KMS-11 (cell line): ENCODE data around the gene IGFLR1.

Source experiments
- H2AFZ ChIP-seq: fragments of 200-600 bp; sonication (generic); 2 replicates; pipeline ENCODE4 v1.6.1; 2016; ENCODE audit warnings: antibody characterized with exemption, mixed run types, low read depth
- H3K27ac ChIP-seq: fragments of 200-600 bp; sonication (generic); 2 replicates; pipeline ENCODE4 v1.6.1; 2016; ENCODE audit warnings: mild to moderate bottlenecking, mixed run types
- H3K27me3 ChIP-seq: fragments of 200-600 bp; sonication (generic); 2 replicates; pipeline ENCODE4 v1.6.1; 2017; ENCODE audit warnings: mild to moderate bottlenecking, low read depth, mixed run types, moderate library complexity; ENCODE audit not compliant: insufficient read depth
- H3K36me3 ChIP-seq: fragments of 200-600 bp; sonication (generic); 2 replicates; pipeline ENCODE4 v1.6.1; 2017; ENCODE audit warnings: mild to moderate bottlenecking, mixed run types; ENCODE audit not compliant: insufficient read depth
- H3K4me1 ChIP-seq: fragments of 200-600 bp; sonication (generic); 2 replicates; pipeline ENCODE4 v1.6.1; 2016; ENCODE audit warnings: mild to moderate bottlenecking, low read depth, mixed run types; ENCODE audit not compliant: poor library complexity, severe bottlenecking
- H3K4me2 ChIP-seq: fragments of 200-600 bp; sonication (generic); 2 replicates; pipeline ENCODE4 v1.7.0; 2016; ENCODE audit warnings: mild to moderate bottlenecking, mixed run types
- H3K4me3 ChIP-seq: fragments of 200-600 bp; sonication (generic); IDR thresholded peaks from 2 replicates; pipeline ENCODE4 v1.6.1; 2017; ENCODE audit warnings: low read depth, low read length, mixed read lengths; ENCODE audit not compliant: insufficient read depth
- H3K79me2 ChIP-seq: fragments of 200-600 bp; sonication (generic); 2 replicates; pipeline ENCODE4 v1.6.1; 2016; ENCODE audit warnings: low read depth, mixed run types; ENCODE audit not compliant: insufficient read depth
- H3K9ac ChIP-seq: fragments of 200-600 bp; sonication (generic); 2 replicates; pipeline ENCODE4 v1.6.1; 2016; ENCODE audit warnings: mild to moderate bottlenecking, mixed run types
- H4K20me1 ChIP-seq: fragments of 200-600 bp; sonication (generic); 2 replicates; pipeline ENCODE4 v1.6.1; 2016; ENCODE audit warnings: mild to moderate bottlenecking, mixed run types; ENCODE audit not compliant: insufficient read depth
- TF ChIP-seq, protein P1 (sequence below): fragments of 200-600 bp; sonication (generic); conservative IDR thresholded peaks from 2 replicates; pipeline ENCODE4 v1.6.1; 2017; ENCODE audit warnings: low read depth, mild to moderate bottlenecking, antibody characterized with exemption, low read length, moderate library complexity, mixed read lengths

Gene IGFLR1

DNA sequence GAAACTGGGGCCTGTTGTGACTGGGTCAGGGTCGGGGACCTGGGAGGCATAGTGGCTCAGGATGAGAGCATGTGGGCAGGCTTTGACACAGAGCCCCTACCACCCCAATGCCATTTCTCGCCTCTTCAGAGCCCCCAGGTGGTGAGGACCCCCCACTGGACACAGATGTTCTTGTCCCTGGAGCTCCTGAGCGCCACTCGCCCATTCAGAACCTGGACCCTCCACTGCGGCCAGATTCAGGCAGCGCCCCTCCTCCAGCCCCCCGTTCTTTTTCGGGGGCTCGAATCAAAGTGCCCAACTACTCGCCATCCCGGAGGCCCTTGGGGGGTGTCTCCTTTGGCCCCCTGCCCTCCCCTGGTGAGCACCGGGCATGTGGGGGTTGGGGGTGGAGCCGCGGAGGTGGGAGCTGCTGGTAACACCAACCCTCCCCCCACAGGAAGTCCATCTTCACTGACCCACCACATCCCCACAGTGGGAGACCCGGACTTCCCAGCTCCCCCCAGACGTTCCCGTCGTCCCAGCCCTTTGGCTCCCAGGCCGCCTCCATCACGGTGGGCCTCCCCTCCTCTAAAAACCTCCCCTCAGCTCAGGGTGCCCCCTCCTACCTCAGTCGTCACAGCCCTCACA is 10.4 kb downstream of the IGFLR1 start:
- Histone ChIP-seq H3K4me3 (no peak overlapping the region), H4K20me1 (no peaks in the 10 kb centered on the region), H2AFZ (no peak overlapping the region), H3K79me2 (no peaks in the 10 kb centered on the region), H3K4me2 (no peak overlapping the region), H3K36me3 (0 out of 2 replicates have a peak, but pooled peaks cover 5% of the 10 kb centered on the region), H3K27ac (no peak overlapping the region), H3K9ac (no peak overlapping the region), H3K4me1 (peaks cover 1% of the 10 kb centered on the region), H3K27me3 (no peaks in the 10 kb centered on the region)
- TF ChIP-seq, protein P1, sequence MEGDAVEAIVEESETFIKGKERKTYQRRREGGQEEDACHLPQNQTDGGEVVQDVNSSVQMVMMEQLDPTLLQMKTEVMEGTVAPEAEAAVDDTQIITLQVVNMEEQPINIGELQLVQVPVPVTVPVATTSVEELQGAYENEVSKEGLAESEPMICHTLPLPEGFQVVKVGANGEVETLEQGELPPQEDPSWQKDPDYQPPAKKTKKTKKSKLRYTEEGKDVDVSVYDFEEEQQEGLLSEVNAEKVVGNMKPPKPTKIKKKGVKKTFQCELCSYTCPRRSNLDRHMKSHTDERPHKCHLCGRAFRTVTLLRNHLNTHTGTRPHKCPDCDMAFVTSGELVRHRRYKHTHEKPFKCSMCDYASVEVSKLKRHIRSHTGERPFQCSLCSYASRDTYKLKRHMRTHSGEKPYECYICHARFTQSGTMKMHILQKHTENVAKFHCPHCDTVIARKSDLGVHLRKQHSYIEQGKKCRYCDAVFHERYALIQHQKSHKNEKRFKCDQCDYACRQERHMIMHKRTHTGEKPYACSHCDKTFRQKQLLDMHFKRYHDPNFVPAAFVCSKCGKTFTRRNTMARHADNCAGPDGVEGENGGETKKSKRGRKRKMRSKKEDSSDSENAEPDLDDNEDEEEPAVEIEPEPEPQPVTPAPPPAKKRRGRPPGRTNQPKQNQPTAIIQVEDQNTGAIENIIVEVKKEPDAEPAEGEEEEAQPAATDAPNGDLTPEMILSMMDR = no peak

DNA sequence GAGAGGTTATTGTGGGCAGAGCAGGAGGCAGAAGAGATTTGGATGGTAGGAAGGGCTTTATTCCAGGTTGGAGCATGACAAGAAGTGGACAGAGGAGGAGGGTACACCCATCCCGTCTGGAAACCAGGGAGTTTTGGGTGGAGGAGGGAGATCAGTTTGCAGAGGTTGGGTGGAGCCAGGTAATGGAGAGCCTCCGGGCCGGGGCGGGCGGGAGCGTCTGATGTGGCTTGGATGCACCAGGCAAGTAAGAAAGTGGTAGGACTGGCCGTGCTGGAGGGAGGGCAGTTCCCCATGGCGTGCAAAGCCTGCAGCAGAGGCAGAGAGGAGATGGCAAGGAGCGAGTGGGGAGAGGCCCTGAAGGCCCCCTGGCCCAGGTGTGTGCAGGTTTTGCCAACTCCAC is 10.9 kb downstream of the IGFLR1 start:
- H3K36me3 ChIP-seq = 0 out of 2 replicates have a peak, but pooled peaks cover 5% of the 10 kb centered on the region
- TF ChIP-seq, protein P1 = no peak

DNA sequence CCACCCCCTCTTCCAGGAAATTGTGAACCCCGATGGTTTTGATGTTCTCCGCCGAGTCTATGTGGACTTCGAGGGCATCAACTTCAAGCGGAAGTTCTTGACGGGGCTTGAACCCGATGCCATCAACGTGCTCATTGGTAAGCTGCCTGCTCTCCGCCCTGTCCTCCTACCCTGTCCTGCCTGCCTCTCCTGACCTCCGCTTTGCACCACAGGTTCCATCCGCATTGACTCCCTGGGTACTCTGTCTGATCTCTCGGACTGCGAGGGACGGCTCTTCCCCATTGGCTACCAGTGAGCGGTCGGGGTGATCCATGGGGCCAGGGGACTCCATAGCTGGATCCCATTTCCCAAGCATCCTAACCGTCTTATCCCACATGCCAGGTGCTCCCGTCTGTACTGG is 11.9 kb downstream of the IGFLR1 start:
- TF ChIP-seq, protein P1 = no peak
- Histone ChIP-seq H3K4me3 (no peak overlapping the region), H3K4me2 (no peak overlapping the region), H3K9ac (no peak overlapping the region), H3K27ac (no peak overlapping the region), H4K20me1 (no peaks in the 10 kb centered on the region), H3K36me3 (0 out of 2 replicates have a peak, but pooled peaks cover 5% of the 10 kb centered on the region), H3K27me3 (no peaks in the 10 kb centered on the region), H3K79me2 (0 out of 2 replicates have a peak, but pooled peaks cover 3% of the 10 kb centered on the region), H2AFZ (no peak overlapping the region), H3K4me1 (no peaks in the 10 kb centered on the region)

More for the DNA sequence above, 10.9 kb downstream of the IGFLR1 start:
- Histone ChIP-seq H2AFZ (no peak overlapping the region), H3K4me2 (no peak overlapping the region), H4K20me1 (no peaks in the 10 kb centered on the region), H3K27ac (no peak overlapping the region), H3K79me2 (0 out of 2 replicates have a peak, but pooled peaks cover under 1% of the 10 kb centered on the region), H3K9ac (no peak overlapping the region), H3K4me1 (no peaks in the 10 kb centered on the region), H3K4me3 (no peak overlapping the region), H3K27me3 (no peaks in the 10 kb centered on the region)

DNA sequence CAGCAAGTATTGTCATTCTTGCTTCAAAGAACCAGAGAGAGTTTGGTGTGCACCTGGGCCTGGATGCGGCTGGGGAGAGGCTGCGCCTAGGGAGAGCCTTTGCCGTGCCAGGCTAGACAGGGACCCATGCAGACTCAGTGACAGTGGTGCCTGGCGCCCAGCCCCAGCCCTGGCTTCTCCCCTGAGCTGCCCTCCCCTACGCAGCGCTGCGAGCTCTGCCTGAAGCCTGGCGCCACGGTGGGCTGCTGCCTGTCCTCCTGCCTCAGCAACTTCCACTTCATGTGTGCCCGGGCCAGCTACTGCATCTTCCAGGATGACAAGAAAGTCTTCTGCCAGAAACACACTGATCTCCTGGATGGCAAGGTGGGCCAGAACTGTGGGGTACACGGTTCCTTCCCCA is 12.5 kb downstream of the IGFLR1 start:
- Histone ChIP-seq H3K4me2 (no peak overlapping the region), H3K79me2 (0 out of 2 replicates have a peak, but pooled peaks cover 3% of the 10 kb centered on the region), H2AFZ (no peak overlapping the region), H3K9ac (no peak overlapping the region), H3K27ac (no peak overlapping the region), H4K20me1 (no peaks in the 10 kb centered on the region), H3K4me3 (no peak overlapping the region), H3K36me3 (peaks cover 5% of the 10 kb centered on the region; the same call in 1 of the 2 replicates), H3K4me1 (no peaks in the 10 kb centered on the region), H3K27me3 (no peaks in the 10 kb centered on the region)
- TF ChIP-seq, protein P1 = no peak
